ENCODE measurements around the gene RNF220. TPM values are rescaled to one million over a fixed set of nuclear protein-coding genes. Genes with fewer than 3 reads are reported as not detected.

RNF220 gene
- total RNA-seq, 2 donors from 2014 or later: 86.8 to 92.1 TPM

DNA sequence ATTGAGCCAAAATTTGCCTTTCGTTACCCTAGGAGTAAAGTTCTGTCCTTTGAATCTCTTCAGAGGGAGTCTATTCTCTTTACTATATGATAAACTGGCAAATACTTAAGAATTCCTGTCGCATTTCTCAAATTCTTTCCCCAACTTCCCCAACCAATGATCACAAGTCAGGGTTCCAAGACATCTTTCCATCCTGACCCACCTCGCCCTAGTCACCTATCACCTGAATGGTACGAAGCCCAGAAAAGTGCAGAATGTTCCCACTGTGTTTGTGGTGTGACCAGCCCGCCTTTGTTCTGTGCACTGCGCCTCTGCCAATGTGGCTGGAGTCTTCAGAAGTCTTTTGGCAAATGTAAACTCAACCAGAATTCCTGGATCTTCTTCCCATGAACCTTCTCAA, 132.5 kb downstream of the RNF220 start:
- H3K27ac Mint-ChIP-seq: no peak overlapping the region
- ATAC-seq (replicated peaks in 1 of 2): no peak
- no peak overlapping the region for H3K4me3 Mint-ChIP-seq
- H3K27me3 Mint-ChIP-seq (ENCODE audit: low read depth): peaks cover 12% of the 10 kb centered on the region
- H3K4me1 Mint-ChIP-seq (ENCODE audit: low read depth): no peaks in the 10 kb centered on the region
- H3K36me3 Mint-ChIP-seq (ENCODE audit: insufficient read depth in 2 of 2): no peaks in the 10 kb centered on the region
- DNase-seq: no peak
- H3K9me3 Mint-ChIP-seq: no peaks in the 10 kb centered on the region

DNA sequence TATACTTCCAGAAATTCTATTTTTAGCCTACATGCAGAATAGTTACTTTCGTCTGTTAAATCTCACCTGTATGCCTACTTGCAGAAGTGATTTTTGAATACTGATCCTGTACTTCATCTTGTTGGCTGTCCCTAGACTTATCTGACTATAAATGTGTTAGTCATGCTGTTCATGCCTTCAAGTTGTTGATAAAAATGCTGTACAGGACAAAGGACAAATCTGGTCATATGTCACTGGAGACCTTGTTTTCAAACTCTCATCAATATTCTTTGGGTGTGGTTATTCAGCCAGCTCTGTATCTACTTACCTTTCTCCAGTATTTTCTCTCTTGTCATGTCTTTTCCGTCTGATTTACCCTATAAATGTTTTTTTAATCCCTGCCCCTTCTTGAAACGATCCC, 132.9 kb downstream of the RNF220 start:
- DNase-seq: no peak

DNA sequence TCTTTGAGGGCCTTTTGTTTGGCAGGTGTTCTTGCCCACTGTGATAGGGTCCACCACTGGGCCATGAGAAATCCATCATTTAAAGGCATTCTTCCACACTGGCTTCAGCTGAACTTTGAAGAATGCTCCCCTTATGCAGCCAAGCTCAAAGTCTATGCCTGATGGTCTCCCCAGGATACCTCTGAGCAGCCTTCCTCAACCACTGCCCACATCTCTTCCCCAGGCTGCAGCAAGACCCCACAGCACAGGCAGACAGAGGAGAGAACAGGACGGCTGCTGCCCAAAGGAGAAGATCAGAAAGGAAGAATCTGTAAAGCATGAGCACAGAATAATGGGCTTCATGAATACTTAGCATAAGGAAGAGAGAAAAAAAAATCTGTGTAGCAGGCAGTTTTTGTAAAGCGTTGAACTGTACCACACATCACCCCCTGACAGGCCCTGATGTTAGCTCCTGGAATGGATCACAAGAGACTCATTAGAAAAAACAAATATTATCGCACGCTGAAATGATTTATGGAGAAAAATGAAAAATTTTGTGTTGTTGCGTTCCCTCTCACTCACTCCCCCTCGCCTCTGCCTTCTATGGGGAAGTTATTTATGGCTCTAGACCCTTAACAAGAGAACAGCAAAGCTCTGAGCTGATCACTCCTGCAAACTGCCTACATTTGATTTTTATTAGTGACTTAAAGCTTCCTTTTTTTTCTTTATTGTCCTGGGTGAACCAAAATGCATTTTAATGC, 135.1 kb downstream of the RNF220 start:
- DNase-seq (no peak), ATAC-seq (replicated peaks in 1 of 2) (no peak)
- Mint-ChIP-seq H3K9me3 (no peaks in the 10 kb centered on the region), H3K36me3 (ENCODE audit: insufficient read depth in 2 of 2) (no peaks in the 10 kb centered on the region), H3K4me3 (no peak overlapping the region), H3K4me1 (ENCODE audit: low read depth) (no peaks in the 10 kb centered on the region), H3K27ac (no peak overlapping the region), H3K27me3 (ENCODE audit: low read depth) (peaks cover 20% of the 10 kb centered on the region)

More for the DNA sequence above, 132.9 kb downstream of the RNF220 start:
- ATAC-seq (replicated peaks in 1 of 2): no peak
- H3K9me3 Mint-ChIP-seq: no peaks in the 10 kb centered on the region
- no peak overlapping the region for H3K4me3 Mint-ChIP-seq
- peaks cover 12% of the 10 kb centered on the region for H3K27me3 Mint-ChIP-seq (ENCODE audit: low read depth)
- no peaks in the 10 kb centered on the region for H3K36me3 Mint-ChIP-seq (ENCODE audit: insufficient read depth in 2 of 2)
- H3K27ac Mint-ChIP-seq: no peak overlapping the region
- no peaks in the 10 kb centered on the region for H3K4me1 Mint-ChIP-seq (ENCODE audit: low read depth)

DNA sequence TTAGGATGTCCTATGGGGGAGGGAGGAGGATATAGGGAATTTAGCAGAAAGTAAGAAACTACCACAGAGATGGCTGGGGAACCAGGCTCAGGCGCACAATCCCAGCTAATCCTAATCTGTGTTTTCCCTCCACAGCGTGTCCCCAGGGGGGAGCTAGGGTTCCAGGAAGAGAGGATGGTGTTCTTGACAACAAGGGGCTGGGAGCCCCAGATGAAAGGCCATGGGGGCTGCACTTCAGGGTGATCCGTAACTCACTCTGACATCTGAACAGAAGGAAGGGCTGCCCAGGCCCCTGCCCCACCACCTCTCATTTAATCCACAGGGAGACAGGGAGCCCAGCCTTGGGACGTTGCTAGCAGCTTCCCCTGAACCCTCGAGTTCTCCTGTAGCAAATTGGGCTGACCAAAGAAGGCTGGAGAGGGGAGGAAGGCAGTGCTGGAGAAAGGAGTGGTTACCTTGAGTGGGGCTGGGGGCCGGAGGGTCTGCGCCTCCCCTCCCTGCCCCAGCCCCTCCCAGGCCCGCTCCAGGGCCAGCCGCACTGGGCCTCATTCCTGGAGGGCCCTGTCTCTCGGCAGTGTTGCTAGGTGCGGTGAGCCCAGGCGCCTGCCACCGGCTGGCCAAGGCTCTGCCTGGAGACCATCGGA, 137.5 kb downstream of the RNF220 start:
- Mint-ChIP-seq H3K27me3 (ENCODE audit: low read depth) (peaks cover 20% of the 10 kb centered on the region), H3K27ac (no peak overlapping the region), H3K9me3 (no peaks in the 10 kb centered on the region), H3K4me1 (ENCODE audit: low read depth) (no peaks in the 10 kb centered on the region), H3K36me3 (ENCODE audit: insufficient read depth in 2 of 2) (no peaks in the 10 kb centered on the region), H3K4me3 (no peak overlapping the region)
- ATAC-seq (replicated peaks in 1 of 2) (no peak), DNase-seq (no peak)

DNA sequence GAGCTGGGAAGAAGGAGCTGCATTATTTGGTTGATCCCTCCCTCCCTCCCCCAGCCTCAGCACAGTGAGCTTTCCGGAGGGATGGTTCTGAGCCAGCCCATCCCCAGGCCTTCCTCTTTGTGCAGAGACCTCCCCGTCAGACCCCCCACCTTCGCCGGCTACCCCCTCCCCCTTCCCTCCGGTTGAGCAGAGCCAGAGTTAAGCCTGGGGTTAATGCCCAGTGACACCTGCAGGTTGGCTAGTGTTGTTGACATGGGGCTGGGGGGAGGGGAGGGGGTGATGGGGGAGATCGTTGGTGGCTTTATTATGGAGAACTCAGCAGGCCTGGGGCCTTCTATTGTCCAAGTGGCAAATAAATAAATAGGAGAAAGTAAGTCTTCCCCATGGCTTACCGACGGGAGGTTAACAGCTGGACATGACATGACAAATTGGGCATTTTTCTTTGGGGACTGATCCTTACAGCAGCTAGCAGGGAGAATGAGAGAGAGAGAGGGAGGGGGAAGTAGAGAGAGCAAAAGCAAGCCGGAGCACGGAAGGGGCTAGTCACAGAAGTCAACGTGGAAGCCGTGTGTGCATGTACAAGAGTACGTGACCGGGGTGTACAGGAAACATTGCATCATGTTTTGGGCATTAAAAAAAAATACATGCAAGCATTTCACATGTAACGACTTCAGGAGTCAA, 138.1 kb downstream of the RNF220 start:
- DNase-seq (no peak), ATAC-seq (replicated peaks in 1 of 2) (no peak)
- H3K4me1 Mint-ChIP-seq (ENCODE audit: low read depth): no peaks in the 10 kb centered on the region
- H3K27me3 Mint-ChIP-seq (ENCODE audit: low read depth): peaks cover 20% of the 10 kb centered on the region
- no peak overlapping the region for H3K4me3 Mint-ChIP-seq
- H3K36me3 Mint-ChIP-seq (ENCODE audit: insufficient read depth in 2 of 2): no peaks in the 10 kb centered on the region
- H3K9me3 Mint-ChIP-seq: no peaks in the 10 kb centered on the region
- no peak overlapping the region for H3K27ac Mint-ChIP-seq

DNA sequence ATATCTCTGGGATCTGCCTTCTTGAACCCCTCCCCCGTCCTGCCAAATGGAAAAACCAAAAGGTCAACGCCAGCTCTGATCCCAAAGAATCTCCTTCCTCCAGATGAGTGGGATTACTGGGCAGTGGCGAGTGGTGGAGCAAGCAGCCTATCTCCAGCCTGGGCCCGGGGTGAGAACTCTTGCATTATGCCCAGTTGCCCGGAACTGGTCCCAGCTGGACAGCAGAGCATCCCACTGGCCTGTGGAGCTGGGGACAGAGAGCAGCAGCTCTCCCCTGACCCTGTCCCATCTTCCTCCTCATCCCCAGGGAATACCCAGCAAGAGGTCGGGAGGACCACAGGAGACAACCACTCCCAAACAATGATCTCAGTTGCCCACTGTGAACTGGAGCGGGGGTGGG, 138.7 kb downstream of the RNF220 start:
- H3K27ac Mint-ChIP-seq: no peak overlapping the region
- no peaks in the 10 kb centered on the region for H3K4me1 Mint-ChIP-seq (ENCODE audit: low read depth)
- ATAC-seq (replicated peaks in 1 of 2): no peak
- no peak for DNase-seq
- H3K9me3 Mint-ChIP-seq: no peaks in the 10 kb centered on the region
- H3K36me3 Mint-ChIP-seq (ENCODE audit: insufficient read depth in 2 of 2): no peaks in the 10 kb centered on the region
- peaks cover 20% of the 10 kb centered on the region for H3K27me3 Mint-ChIP-seq (ENCODE audit: low read depth)
- H3K4me3 Mint-ChIP-seq: no peak overlapping the region

DNA sequence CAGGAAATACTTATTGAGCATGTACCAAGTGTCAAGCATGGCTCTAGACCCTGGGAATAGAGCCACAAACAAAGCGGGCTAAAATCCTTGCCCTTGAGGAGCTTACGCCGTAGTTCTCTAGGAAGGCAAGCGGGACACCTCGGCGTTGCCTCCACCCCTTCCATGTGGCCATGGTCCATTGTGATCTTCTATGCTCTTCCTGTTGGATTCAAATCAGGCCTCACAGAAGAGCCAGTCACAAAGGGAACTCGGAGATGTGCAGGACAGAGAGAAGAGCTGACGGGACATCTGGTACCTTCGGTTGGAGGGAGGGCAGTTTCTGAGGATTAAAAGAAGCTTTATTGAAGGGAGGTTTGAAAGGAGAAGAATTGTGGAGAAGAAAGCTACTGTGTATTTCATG, 139.9 kb downstream of the RNF220 start:
- Mint-ChIP-seq H3K27ac (no peak overlapping the region), H3K4me3 (no peak overlapping the region), H3K4me1 (ENCODE audit: low read depth) (no peaks in the 10 kb centered on the region), H3K27me3 (ENCODE audit: low read depth) (peaks cover 20% of the 10 kb centered on the region), H3K9me3 (no peaks in the 10 kb centered on the region), H3K36me3 (ENCODE audit: insufficient read depth in 2 of 2) (no peaks in the 10 kb centered on the region)
- DNase-seq (no peak), ATAC-seq (replicated peaks in 1 of 2) (no peak)

DNA sequence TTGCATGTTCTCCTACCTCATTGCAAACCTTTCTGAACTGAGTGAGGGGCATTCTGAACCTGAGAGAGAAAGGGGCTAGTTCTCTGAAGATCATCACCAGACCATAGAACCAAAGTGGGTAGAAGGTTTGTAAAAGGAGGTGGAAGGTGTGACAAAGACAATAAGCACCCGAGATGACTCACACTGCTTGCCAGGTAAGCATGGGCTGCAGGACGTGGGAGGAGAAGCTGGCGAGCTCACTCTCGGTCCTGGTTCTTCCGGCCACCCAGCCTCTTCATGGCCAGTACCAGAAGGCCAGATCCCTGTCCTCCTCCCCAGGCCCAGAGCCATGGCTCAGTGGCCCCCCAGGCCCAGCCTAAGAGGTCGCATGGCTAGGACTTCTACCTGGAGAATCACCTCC, 140.9 kb downstream of the RNF220 start:
- no peak for DNase-seq
- Mint-ChIP-seq H3K27ac (no peak overlapping the region), H3K4me1 (ENCODE audit: low read depth) (no peaks in the 10 kb centered on the region), H3K36me3 (ENCODE audit: insufficient read depth in 2 of 2) (no peaks in the 10 kb centered on the region), H3K4me3 (no peak overlapping the region), H3K27me3 (ENCODE audit: low read depth) (peaks cover 20% of the 10 kb centered on the region), H3K9me3 (no peaks in the 10 kb centered on the region)
- no peak for ATAC-seq (replicated peaks in 1 of 2)

DNA sequence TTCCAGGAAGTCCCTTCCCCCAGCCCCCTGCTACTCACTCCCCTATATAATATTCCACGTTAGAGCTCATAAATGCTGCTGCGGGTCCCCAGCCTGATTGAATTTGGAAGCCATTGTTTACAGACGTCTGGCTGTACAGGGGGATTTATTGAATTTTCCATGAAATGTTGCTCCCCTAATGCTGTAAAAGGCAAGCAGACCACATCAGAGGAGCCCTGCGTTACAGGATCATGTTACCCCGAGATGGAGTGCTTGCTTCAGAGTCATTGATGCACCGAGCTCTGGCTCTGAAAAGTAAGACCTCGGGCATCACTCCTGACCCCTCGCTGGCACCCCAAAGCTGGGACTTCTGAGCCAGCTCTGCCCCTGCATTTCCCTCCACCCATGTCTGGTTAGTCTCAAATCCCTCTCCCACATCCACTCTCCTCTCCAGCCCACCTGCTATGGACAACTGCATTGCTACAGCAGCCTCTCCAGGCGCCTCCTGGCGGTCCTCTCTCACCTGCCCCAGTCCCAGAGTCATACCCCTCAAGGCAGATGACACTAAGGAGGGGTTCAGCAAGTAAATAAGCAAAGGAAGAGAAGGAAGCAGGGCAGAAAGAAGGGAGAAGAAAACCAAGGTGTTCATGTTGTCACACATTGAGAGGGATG, 141.5 kb downstream of the RNF220 start:
- Mint-ChIP-seq H3K4me1 (ENCODE audit: low read depth) (no peaks in the 10 kb centered on the region), H3K9me3 (no peaks in the 10 kb centered on the region), H3K27ac (no peak overlapping the region), H3K4me3 (no peak overlapping the region), H3K27me3 (ENCODE audit: low read depth) (peaks cover 17% of the 10 kb centered on the region), H3K36me3 (ENCODE audit: insufficient read depth in 2 of 2) (no peaks in the 10 kb centered on the region)
- DNase-seq (no peak), ATAC-seq (replicated peaks in 1 of 2) (no peak)

DNA sequence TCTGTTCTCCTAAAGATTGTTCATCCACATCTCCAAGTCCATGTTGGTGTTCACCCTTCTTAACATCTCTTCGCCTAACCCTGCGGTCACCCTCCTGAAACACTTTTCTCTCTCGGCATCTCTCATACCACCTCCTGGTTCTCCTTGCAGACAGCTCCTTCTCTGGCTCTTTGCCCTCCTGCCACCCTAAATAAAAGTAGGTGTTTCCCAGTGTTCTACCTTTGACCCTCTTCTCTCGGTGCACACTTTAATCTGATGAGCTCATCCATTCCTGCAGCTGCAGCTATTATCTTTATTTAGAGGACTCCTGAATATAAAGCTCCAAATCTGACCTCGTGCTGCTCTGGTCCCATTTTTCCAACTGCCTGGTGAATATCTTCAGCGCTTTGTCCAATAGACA, 142.3 kb downstream of the RNF220 start:
- DNase-seq (no peak), ATAC-seq (replicated peaks in 1 of 2) (no peak)
- no peak overlapping the region for H3K27ac Mint-ChIP-seq
- H3K27me3 Mint-ChIP-seq (ENCODE audit: low read depth): peaks cover 9% of the 10 kb centered on the region
- no peaks in the 10 kb centered on the region for H3K9me3 Mint-ChIP-seq
- no peaks in the 10 kb centered on the region for H3K36me3 Mint-ChIP-seq (ENCODE audit: insufficient read depth in 2 of 2)
- no peak overlapping the region for H3K4me3 Mint-ChIP-seq
- H3K4me1 Mint-ChIP-seq (ENCODE audit: low read depth): no peaks in the 10 kb centered on the region

DNA sequence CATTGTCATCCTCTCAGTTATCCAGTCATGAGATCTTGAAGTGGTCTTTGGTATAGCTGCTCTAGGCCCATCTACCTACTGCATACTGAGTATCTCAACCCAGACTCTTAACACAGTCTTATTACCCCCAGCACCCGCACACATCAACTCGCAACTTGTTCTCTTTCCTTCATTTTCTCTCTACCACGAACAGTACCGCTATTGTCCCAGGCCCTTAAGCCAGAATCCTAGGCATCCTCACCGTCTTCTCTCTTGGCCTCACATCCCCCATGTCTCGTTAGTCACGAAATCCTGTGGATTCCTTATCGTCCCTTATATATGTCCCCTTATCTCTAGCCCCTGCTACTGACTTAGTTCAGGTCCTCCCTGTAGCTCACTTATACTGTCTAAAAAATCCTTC, 142.8 kb downstream of the RNF220 start:
- no peak for DNase-seq
- no peak overlapping the region for H3K4me3 Mint-ChIP-seq

DNA sequence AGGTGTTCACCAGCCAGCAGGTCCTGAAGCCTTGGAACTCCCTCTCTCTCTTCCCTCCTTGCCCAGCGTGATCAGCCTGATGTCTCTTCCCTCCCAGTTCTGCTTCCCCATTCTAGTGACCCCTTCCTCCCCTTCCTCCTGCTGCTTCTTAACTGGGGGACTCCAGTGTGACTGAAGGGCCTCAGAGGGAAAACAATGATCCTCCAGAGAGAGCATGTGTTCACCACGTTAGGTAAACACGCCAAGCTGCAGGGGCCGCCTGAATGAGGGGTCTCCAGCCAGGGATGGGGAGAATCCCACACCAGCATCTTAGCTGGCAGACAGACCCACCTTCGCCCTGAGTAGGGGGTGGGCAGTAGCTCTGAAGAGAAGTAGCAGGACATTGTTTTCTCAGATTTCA, 144.5 kb downstream of the RNF220 start:
- H3K27ac Mint-ChIP-seq: no peak overlapping the region
- no peaks in the 10 kb centered on the region for H3K9me3 Mint-ChIP-seq
- no peaks in the 10 kb centered on the region for H3K27me3 Mint-ChIP-seq (ENCODE audit: low read depth)

More for the DNA sequence above, 142.8 kb downstream of the RNF220 start:
- Mint-ChIP-seq H3K9me3 (no peaks in the 10 kb centered on the region), H3K4me1 (ENCODE audit: low read depth) (no peaks in the 10 kb centered on the region), H3K27ac (no peak overlapping the region), H3K27me3 (ENCODE audit: low read depth) (peaks cover 8% of the 10 kb centered on the region), H3K36me3 (ENCODE audit: insufficient read depth in 2 of 2) (no peaks in the 10 kb centered on the region)
- no peak for ATAC-seq (replicated peaks in 1 of 2)

DNA sequence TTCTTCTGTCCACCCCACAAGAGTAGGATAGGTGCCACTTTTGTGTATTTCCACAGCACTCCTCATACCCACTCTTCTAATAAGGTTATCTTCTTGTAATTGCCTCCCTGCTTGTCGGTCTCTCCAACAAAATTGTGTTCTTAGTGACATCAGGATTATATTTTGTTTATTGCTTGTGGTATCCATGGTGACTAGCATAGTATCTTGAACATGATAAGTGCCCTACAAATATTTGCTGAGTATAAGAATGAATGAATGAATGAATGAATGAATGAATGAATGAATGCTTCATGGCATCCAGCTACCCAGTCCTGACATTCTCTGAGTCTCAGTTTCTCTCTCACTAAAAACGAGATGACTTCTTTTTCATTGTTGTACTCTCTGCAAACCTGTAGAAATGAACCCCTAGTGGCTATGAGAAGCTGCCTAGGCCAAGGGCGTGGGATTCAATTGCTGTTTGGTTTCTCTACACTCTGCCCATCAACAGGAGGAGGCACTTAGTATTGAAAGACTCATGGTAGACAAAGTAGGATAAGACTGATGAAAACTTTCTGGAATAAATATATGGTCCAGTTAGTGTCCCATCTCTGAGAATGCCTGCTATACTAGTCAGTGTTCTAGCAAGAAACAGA, 148.2 kb downstream of the RNF220 start:
- Mint-ChIP-seq H3K4me1 (ENCODE audit: low read depth) (no peaks in the 10 kb centered on the region), H3K27ac (no peak overlapping the region), H3K36me3 (ENCODE audit: insufficient read depth in 2 of 2) (no peaks in the 10 kb centered on the region), H3K27me3 (ENCODE audit: low read depth) (no peaks in the 10 kb centered on the region), H3K4me3 (no peak overlapping the region), H3K9me3 (no peaks in the 10 kb centered on the region)
- ATAC-seq (replicated peaks in 1 of 2): no peak
- no peak for DNase-seq

More for the DNA sequence above, 144.5 kb downstream of the RNF220 start:
- ATAC-seq (replicated peaks in 1 of 2) (no peak), DNase-seq (no peak)
- Mint-ChIP-seq H3K4me1 (ENCODE audit: low read depth) (no peaks in the 10 kb centered on the region), H3K36me3 (ENCODE audit: insufficient read depth in 2 of 2) (no peaks in the 10 kb centered on the region), H3K4me3 (no peak overlapping the region)

Data from activated T-cell treated with anti-CD3 and anti-CD28 coated beads, Interleukin-2, amount 50 U/mL, for 72 hours (primary cell).